Posterior vena cava (tissue), 2 donors: Measurements from ENCODE around the gene PYGO2. TPM values are rescaled to one million over a fixed set of nuclear protein-coding genes. Genes with fewer than 3 reads are reported as not detected.
A peak's percentile ranks its signal among the peaks of the same experiment; 100 is the strongest.
"Not testable (repeated sequence)": the region's sequence is repeated elsewhere in the genome, so short reads cannot be mapped to it uniquely, and the experiment has no call there.

Experiments
- DNase-seq: peaks from one replicate; pipeline ENCODE4 v3.0.0-alpha.2; 2020; ENCODE audit warnings: low spot score
- intact Hi-C, 2 donors: fragments of 100-400 bp; cut with DNase I; formaldehyde crosslinking; loops; one replicate each; pipeline versions ENCODE4 v1.14.1 to v1.14.2; 2022 to 2023
- total RNA-seq, 2 donors: library from RNA; stranded (reverse); fragmentation: NEBNext Ultra II Directional; extraction: Animal tissue kit (Norgen Biotek cat#: 25700); gene quantifications; one replicate each; pipeline ENCODE4 v1.2.1, GENCODE V29; 2021
- donor health status: DM: yes; HTN: yes; CAD: no.
- donor health status: DM: yes; HTN: yes; CAD: no.

The PYGO2 gene
- total RNA-seq, 2 donors from 2014 or later = 17.0 to 19.2 TPM

GRCh38 chr1:154988058-154988954 lies 26.7 kb upstream of the PYGO2 start:
- DNase-seq = peak; percentile 64
- intact Hi-C loops = no loop called here

GRCh38 chr1:154987326-154987725 lies 25.7 kb upstream of the PYGO2 start:
- peak; percentile 35 for DNase-seq
- intact Hi-C loops = no loop called here

GRCh38 chr1:154986736-154987135 lies 25.2 kb upstream of the PYGO2 start:
- DNase-seq, intact Hi-C loops: not testable (repeated sequence)

GRCh38 chr1:154983776-154984466 lies 22.3 kb upstream of the PYGO2 start:
- intact Hi-C loops = no loop called here

GRCh38 chr1:154982897-154983648 lies 21.5 kb upstream of the PYGO2 start, which contains the start of gene FLAD1:
FLAD1 (plus strand) TSS chr1:154983344; CDS start chr1:154983695, 351 bp downstream.
- DNase-seq = peak; percentile 97
- intact Hi-C loops = no loop called here

More at GRCh38 chr1:154983776-154984466, 22.3 kb upstream of the PYGO2 start:
- peak; percentile 63 for DNase-seq

DNA sequence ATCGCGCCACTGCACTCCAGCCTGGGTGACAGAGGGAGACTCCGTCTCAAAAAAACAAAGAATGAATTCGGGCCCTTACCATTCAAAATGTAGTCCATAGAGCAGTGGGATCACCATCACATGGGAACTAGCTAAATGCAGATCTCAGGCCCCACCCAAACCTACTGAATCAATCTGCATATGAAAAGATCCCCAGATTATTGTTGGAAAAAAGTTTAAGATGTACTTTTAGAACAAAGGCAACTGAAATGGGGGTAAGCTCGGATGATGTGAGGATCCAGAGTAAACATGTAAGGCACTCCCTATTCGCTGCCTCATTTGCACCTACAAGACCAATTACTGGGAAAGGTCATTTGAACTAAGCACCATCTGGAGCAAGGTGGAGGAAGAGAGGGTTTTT lies 20.8 kb upstream of the PYGO2 start:
- intact Hi-C loops = no loop called here
- DNase-seq = no peak

DNA sequence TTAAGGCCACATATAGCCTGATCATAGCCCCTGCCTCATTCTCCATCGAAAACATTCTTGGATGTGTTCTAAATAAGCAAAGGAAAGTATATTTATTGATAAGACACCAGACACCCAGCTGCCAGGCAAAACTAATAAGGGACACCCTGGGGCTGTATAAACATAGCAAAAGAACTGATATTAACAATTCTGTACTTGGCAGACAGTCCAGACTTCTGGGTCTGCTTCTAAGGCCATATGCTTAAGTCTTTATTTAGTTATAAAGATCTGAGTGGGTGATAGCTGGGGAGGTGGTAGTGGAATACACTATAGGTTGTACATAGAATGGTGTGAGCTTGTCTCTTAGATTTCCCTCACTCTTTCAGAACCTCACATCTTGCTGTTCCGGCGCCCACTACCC lies 16.8 kb upstream of the PYGO2 start:
- intact Hi-C loops = no loop called here

GRCh38 chr1:154977762-154978161 lies 16.2 kb upstream of the PYGO2 start:
- DNase-seq = not testable (repeated sequence)
- intact Hi-C loops = loop anchor here in 1 of 2 donors (2.0 kb wide), 1 partner anchor 41 kb away; no protein-coding TSS in a partner anchor

More for the DNA sequence above, 16.8 kb upstream of the PYGO2 start:
- no peak for DNase-seq

GRCh38 chr1:154975409-154976059 lies 14.0 kb upstream of the PYGO2 start:
- intact Hi-C loops = loop anchor here in 1 of 2 donors (2.0 kb wide), 1 partner anchor 43 kb away; no protein-coding TSS in a partner anchor
- DNase-seq = peak; percentile 89

- intact Hi-C loops = no loop called here
Observed at GRCh38 chr1:154974808-154975408, 13.3 kb upstream of the PYGO2 start.

DNA sequence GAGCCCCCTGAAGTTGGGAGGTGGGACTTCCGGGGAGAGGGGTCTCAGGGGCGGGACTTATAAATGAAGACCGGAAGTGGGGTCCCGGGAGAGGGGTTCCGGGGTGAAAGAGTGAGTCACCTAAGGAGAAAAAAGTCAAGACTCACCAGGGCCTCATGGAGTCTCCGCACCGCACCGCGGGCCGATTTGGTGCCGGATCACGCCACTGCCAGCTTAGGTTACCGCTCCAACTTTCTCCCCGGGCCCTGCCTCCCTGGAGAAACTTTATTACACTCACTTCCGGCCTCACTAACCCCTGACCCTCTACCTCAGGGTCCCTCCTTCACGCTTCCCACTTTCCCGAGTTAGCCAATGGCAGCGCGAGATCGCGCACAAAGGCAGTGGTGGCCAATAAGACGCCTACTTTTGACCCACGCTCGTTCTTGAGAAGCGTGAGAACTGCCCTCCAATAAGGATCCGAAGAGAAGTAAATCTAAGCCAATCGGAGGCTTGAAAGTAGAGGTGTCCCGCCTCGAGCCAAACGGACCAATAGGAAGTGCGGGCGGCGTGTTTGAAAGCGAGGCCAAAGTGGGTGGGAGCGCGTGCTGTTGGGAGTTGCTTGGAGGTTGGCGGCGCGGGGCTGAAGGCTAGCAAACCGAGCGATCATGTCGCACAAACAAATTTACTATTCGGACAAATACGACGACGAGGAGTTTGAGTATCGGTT lies 12.7 kb upstream of the PYGO2 start, which contains the start of gene CKS1B:
Gene CKS1B, plus strand, starts transcription at position 580 of the 706 bp plus-strand sequence. Its CDS starts 65 bp downstream, at position 645.
- intact Hi-C loops = no loop called here
- peak; percentile 99 for DNase-seq

More at GRCh38 chr1:154974808-154975408, 13.3 kb upstream of the PYGO2 start:
- peak; percentile 98 for DNase-seq

DNA sequence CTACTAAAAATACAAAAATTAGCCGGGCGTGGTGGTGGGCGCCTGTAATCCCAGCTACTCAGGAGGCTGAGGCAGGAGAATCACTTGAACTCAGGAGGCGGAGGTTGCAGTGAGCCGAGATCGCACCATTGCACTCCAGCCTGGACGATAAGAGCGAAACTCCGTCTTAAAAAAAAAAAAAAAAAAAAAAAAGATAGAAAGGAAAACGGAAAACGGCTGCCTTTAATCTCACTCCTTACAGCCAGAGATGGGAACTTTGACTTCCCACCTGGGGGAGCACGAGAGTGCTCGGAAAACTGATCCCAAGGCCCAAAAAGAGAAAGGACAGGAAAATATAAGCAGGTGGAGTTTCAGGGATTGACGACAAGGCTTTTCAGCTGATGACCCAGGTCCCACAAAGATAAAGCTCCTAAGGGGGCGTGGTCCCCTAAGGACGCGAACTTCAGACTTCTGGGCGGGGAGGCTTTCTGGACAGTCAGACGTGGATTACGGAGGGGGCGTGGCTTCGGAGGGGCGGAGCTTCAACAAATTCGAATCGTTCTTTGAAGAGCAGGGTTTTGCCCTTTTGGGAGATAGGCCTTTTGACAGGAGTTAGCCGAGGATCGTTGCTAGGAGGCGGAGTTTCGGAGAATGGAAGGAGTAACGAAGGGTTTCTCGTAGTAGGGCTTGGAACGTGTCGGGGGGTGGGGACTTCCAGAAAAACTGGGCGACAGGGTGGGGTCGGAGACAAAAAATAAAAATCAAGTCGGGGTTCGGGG lies 11.9 kb upstream of the PYGO2 start:
- intact Hi-C loops = no loop called here
- DNase-seq = peak; percentile 99

GRCh38 chr1:154972517-154973343 lies 11.1 kb upstream of the PYGO2 start:
- peak; percentile 91 for DNase-seq

DNA sequence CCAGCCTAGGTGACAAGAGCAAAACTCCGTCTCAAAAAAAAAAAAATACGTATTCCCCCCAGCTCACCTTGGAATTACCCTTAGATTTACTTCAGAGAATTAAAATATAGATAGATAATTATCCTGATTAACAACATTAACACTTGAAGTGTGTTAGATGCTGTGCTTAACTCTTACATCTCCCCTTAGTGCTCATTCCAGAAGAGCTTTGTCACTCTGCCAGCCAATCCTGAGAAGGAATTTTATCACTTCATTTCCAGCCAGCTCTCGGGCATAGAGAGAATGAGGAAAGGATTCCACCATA lies 10.6 kb upstream of the PYGO2 start:
- intact Hi-C loops = no loop called here
- no peak for DNase-seq

More at GRCh38 chr1:154972517-154973343, 11.1 kb upstream of the PYGO2 start:
- intact Hi-C loops = no loop called here

- intact Hi-C loops = no loop called here
- DNase-seq = no peak
Observed at GRCh38 chr1:154971341-154971998, 9.9 kb upstream of the PYGO2 start.
